ENCODE results near the gene TNIP2.
"Not testable (repeated sequence)": the region's sequence is repeated elsewhere in the genome, so short reads cannot be mapped to it uniquely, and the experiment has no call there.

Gene TNIP2

GRCh38 chr4:2744576-2745270 lies 11.4 kb downstream of the TNIP2 start:
- no peak for DNase-seq (ENCODE audit: low read depth, low spot score)

DNA sequence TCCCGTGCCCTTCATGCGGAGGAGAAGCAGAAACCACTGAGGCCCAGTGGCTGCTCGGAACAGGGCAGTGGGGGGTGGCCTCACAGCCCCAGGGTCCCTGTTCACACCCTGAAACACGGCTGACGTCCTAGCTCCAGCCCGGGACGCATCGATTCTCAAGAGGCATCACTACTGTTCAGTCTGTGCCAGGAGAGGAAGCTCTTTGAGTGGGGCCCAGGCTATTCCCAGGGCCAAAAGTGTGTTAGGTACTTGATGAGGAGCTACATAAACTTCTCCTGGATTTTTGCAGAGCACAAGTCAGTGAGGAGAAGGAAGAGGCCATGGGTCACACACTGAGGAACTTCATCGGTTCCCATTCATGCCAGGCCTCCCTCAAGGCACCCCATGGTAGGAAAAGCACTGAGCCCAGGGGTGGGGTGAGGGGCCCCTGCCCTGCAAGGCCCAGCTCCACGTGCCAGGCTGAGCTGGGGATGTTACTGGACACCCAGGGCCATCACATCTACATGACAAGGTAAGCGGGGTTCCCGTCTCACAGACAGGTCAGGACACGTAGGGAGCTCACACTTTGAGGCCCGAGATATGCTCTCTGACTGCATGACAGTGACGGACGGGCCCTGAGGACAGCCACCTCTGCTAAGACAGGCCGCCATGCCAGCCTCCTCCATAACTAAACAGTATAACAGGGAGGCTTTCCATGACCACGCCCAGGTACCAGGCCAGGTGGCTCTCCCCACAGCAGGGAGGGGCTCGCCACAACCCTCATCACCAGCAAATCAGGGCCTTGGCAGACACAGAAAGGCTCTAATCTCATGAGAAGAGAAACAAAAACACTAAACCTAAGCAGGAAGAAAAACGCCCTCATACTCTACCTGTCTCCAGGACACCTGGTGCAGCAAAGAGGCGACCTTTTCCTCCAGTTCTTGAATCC lies 12.4 kb downstream of the TNIP2 start:
- DNase-seq (ENCODE audit: low read depth, low spot score): no peak

GRCh38 chr4:2742823-2743517 lies 13.2 kb downstream of the TNIP2 start:
- no peak for DNase-seq (ENCODE audit: low read depth, low spot score)

- no peak for DNase-seq (ENCODE audit: low read depth, low spot score)
Observed at GRCh38 chr4:2742081-2742822, 13.9 kb downstream of the TNIP2 start.

GRCh38 chr4:2741626-2742025 lies 14.5 kb downstream of the TNIP2 start:
- no peak for DNase-seq (ENCODE audit: low read depth, low spot score)

GRCh38 chr4:2738296-2738695 lies 17.8 kb downstream of the TNIP2 start:
- not testable (repeated sequence) for DNase-seq (ENCODE audit: low read depth, low spot score)

DNA sequence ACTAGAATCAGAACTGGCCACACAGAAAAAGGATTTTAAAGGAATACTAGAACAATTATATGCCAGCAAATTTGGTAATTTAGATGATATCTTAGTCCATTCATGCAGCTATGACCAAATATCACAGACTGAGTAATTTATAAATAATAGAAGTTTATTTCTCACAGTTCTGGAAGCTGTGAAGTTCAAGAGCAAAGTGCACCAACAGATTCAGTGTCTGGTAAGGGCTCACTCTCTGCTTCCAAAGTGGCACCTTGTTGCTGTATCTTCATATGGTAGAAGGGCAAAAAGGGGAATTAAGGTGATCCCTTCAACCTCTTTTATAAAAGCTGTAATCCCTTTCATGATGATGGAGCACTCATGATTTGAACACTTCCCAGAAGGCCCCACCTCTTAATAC lies 20.3 kb downstream of the TNIP2 start:
- DNase-seq (ENCODE audit: low read depth, low spot score): no peak

DNA sequence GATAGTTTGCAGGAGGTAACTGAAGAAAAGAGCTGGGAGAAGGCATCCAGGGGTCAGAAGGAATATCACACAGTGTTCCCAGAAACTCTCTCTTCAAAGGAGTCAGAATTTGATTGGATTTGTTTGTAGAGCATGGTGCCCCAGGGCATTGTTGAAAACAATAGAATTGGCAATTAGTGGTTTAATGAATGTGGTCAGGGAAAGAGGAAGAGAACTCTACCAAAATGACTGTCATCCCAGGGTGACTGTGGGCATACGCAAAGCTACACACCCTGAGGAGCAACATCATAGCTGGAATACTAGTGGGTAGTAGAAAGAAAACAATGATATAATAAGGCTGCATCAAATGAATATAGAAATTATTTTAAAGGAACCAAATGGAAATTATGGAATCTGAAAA lies 21.5 kb downstream of the TNIP2 start:
- DNase-seq (ENCODE audit: low read depth, low spot score): no peak

- DNase-seq (ENCODE audit: low read depth, low spot score): no peak
Observed at GRCh38 chr4:2733844-2734574, 22.1 kb downstream of the TNIP2 start.

GRCh38 chr4:2733001-2733843 lies 22.9 kb downstream of the TNIP2 start:
- no peak for DNase-seq (ENCODE audit: low read depth, low spot score)

- DNase-seq (ENCODE audit: low read depth, low spot score): no peak
Observed at GRCh38 chr4:2732526-2732925, 23.6 kb downstream of the TNIP2 start.

GRCh38 chr4:2731907-2732317 lies 24.2 kb downstream of the TNIP2 start:
- no peak for DNase-seq (ENCODE audit: low read depth, low spot score)

DNA sequence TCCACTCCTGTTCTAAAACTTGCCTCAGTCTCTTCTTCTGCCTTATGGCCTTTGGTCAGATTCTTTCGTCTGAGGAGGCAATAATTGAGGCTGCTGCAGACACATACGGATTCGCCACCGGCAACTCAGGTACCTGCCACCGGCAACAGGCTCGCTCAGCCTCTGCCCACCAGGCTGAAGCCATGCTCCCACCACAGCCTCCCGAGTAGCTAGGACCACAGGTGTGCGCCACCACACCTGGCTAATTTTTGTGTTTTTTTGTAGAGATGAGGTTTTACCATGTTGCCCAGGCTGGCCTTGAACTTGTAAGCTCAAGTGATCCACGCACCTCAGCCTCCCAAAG lies 26.6 kb downstream of the TNIP2 start:
- DNase-seq (ENCODE audit: low read depth, low spot score): no peak

DNA sequence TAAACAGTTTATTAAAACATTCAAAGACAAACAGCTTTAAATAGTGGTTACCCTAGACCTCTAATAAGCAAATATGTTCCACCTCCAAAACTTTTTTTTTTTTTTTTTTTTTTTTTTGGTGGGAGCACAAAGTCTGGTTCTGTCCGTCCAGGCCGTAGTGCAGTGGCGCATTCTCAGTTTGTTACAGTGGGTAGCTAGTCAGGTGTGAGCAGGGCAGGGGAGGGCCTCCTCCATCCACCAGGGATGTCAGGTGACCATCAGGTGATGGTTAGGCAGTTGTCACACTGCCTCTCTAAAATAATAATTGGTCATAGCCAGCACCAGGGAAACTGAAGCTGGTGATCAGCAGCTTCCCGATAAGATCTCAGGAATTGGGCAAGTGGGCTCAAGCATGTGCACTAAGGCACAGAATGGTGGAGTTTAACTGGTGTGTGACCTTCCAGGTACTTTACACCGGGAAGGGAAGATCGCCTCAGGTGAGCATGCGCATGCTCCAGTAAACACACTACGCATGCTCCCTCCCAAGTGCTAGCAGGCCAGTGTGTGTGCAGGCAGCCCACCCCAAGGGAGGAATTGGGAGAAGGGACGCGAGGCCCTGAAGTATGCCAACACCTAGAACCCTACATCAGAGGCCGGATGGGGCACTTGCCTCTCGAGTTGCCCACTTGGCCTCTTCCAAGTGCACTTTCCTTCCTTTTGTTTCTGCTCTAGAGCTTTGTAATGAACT lies 27.2 kb downstream of the TNIP2 start:
- no peak for DNase-seq (ENCODE audit: low read depth, low spot score)

DNA sequence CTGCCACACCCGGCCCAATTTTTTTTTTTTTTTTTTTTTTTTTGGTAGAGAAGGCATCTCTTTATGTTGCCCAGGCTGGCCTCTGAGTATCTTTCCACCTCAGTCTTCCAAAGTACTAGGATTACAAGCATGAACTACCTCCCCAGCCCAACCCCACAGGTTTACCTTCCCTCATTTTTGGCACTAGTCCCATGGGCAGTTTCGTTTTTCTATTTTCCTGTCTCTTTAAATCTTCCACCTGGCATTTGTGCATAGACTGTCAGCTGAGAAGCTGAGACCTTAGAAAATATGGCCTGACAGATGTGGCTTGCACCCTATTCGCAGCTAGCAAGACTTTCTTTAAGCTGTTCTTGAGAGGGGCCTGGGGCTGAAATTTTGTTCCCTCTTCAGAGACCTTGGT lies 27.9 kb downstream of the TNIP2 start:
- no peak for DNase-seq (ENCODE audit: low read depth, low spot score)

DNA sequence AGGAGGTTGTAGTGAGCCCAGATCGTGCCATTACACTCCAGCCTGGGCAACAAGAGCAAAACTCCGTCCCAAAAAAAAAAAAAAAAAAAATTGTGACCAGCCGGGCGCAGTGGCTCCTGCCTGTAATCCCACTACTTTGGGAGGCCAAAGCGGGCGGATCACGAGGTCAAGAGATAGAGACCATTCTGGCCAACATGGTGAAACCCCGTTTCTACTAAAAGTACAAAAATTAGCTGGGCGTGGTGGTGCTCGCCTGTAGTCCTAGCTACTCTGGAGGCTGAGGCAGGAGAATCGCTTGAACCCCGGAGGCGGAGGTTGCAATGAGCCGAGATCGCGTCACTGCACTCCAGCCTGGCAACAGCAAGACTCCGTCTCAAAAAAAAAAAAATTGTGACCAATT lies 29.3 kb downstream of the TNIP2 start:
- DNase-seq (ENCODE audit: low read depth, low spot score): not testable (repeated sequence)

- DNase-seq (ENCODE audit: low read depth, low spot score): no peak
Observed at GRCh38 chr4:2725380-2725779, 30.8 kb downstream of the TNIP2 start.

DNA sequence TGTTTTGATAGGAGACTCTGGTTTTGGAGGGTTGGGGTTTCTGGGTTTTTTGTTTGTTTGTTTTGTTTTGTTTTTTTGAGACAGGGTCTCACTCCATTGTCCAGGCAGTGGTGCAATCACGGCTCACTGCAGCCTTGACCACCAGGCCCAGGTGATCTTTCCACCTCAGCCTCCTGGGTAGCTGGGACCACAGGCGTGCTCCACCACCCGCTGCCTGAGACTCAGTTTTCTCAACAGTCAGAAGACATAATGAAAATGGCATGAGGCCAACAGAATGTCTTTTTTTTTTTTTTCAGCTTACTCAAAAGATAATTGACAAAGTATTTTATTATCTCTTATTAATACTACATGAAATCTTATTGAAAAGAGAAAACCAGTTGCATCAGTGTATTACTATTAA lies 32.4 kb downstream of the TNIP2 start:
- no peak for DNase-seq (ENCODE audit: low read depth, low spot score)

DNA sequence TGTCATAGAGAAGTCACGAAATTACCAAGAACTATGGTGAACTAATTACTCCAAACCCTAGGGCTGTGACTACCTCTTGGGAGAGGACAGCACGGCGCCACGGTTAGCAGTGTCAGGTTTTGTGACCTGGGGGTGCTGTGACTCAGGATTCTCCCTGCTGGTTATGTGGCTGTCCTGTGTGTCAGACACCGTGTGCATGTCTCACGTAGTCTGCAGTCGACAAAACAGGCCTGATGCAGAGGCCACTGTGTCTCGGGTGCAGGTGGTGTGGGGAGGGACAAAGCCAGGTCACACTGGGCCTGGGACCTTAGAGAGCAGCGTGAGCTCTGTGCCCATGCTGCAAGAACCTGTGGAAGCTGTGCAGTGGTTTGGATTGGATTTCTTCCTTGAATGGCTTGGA lies 34.1 kb downstream of the TNIP2 start:
- no peak for DNase-seq (ENCODE audit: low read depth, low spot score)

- DNase-seq (ENCODE audit: low read depth, low spot score): no peak
Observed at GRCh38 chr4:2721586-2721985, 34.5 kb downstream of the TNIP2 start.

All from smooth muscle cell of the brain vasculature (primary cell).